ENCODE data around the gene RASAL2.

The RASAL2 gene

DNA sequence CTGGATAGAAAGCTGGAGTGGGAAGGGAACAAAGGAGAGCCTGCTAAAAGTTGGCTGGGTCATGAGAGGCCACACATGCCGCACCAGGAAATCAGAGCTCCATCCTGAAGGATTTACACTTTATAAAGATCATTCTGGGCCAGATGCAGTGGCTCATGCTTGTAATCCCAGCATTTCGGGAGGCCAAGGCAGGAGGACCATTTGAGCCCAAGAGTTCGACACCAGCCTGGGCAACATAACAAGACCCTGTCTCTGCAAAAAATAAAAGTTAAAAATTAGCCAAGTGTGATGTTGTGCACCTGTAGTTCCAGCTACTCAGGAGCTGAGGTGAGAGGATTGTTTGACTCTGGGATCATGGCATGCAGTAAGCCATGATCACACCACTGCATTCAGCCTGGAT, 28.7 kb upstream of the RASAL2 start:
- Histone ChIP-seq H3K9me2 (replicated peaks; ENCODE audit: low read depth, low read length) (no peaks in the 10 kb centered on the region), H3K9me3 (ENCODE audit: insufficient read depth, low read depth, low read length) (no peaks in the 10 kb centered on the region), H3K36me3 (ENCODE audit: insufficient read depth, low read length) (no peaks in the 10 kb centered on the region), H2AFZ (ENCODE audit: low read length) (no peak overlapping the region), H3K4me3 (ENCODE audit: low read length, poor library complexity, severe bottlenecking) (no peak overlapping the region), H3K4me2 (ENCODE audit: low read depth, low read length, poor library complexity, severe bottlenecking) (no peak overlapping the region), H3F3A (ENCODE audit: low read depth) (no peaks in the 10 kb centered on the region), H3K9ac (ENCODE audit: low read depth, low read length, poor library complexity, severe bottlenecking) (no peak overlapping the region), H4K20me1 (ENCODE audit: insufficient read depth, low read length, poor library complexity, severe bottlenecking) (no peaks in the 10 kb centered on the region), H3K79me2 (ENCODE audit: insufficient read depth, low read length) (no peaks in the 10 kb centered on the region), H3K27me3 (ENCODE audit: insufficient read depth, low read length, poor library complexity, severe bottlenecking) (no peaks in the 10 kb centered on the region), H3K4me1 (ENCODE audit: insufficient read depth, low read length, poor library complexity, severe bottlenecking) (no peaks in the 10 kb centered on the region)
- TF ChIP-seq, protein P1, sequence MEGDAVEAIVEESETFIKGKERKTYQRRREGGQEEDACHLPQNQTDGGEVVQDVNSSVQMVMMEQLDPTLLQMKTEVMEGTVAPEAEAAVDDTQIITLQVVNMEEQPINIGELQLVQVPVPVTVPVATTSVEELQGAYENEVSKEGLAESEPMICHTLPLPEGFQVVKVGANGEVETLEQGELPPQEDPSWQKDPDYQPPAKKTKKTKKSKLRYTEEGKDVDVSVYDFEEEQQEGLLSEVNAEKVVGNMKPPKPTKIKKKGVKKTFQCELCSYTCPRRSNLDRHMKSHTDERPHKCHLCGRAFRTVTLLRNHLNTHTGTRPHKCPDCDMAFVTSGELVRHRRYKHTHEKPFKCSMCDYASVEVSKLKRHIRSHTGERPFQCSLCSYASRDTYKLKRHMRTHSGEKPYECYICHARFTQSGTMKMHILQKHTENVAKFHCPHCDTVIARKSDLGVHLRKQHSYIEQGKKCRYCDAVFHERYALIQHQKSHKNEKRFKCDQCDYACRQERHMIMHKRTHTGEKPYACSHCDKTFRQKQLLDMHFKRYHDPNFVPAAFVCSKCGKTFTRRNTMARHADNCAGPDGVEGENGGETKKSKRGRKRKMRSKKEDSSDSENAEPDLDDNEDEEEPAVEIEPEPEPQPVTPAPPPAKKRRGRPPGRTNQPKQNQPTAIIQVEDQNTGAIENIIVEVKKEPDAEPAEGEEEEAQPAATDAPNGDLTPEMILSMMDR (conservative IDR thresholded peaks at IDR 0.05; ENCODE audit: low read length) = no peak
- TF ChIP-seq EZH2phosphoT487 (IDR thresholded peaks at IDR 0.05; ENCODE audit: borderline replicate concordance) = no peak

DNA sequence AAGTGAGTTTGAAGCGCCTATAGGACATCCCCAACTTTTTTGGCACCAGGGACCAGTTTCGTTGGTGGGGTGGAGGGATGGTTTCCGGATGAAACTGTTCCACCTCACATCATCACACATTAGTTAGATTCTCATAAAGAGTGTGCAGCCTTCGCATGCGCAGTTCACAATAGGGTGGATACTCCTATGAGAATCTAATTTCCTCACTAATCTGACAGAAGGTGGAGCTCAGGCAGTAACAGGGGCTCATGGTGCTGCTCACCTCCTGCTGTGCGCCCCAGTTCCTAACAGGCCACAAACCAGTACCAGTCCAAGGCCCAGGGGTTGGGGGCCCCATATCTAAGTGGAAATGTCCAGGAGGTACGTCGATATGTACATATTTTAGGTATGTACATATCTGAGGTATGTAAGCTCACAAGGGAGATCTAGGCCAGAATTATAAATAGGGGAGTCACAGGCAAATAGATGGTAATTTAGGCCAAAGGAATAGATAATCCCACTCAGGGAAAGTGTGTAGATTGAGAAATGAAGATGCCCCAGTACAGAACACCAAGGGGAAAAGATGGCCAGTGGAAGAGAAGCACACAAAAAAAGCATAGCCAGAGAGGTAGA, 27.5 kb upstream of the RASAL2 start:
- Histone ChIP-seq H2AFZ (ENCODE audit: low read length) (no peak overlapping the region), H3K27me3 (ENCODE audit: insufficient read depth, low read length, poor library complexity, severe bottlenecking) (no peaks in the 10 kb centered on the region), H3K4me3 (ENCODE audit: low read length, poor library complexity, severe bottlenecking) (no peak overlapping the region), H3K9me3 (ENCODE audit: insufficient read depth, low read depth, low read length) (no peaks in the 10 kb centered on the region), H3K36me3 (ENCODE audit: insufficient read depth, low read length) (no peaks in the 10 kb centered on the region), H3K4me1 (ENCODE audit: insufficient read depth, low read length, poor library complexity, severe bottlenecking) (no peaks in the 10 kb centered on the region), H3K9me2 (replicated peaks; ENCODE audit: low read depth, low read length) (no peaks in the 10 kb centered on the region), H3F3A (ENCODE audit: low read depth) (no peaks in the 10 kb centered on the region), H4K20me1 (ENCODE audit: insufficient read depth, low read length, poor library complexity, severe bottlenecking) (no peaks in the 10 kb centered on the region), H3K79me2 (ENCODE audit: insufficient read depth, low read length) (no peaks in the 10 kb centered on the region), H3K4me2 (ENCODE audit: low read depth, low read length, poor library complexity, severe bottlenecking) (no peak overlapping the region), H3K9ac (ENCODE audit: low read depth, low read length, poor library complexity, severe bottlenecking) (no peak overlapping the region)
- TF ChIP-seq, protein P1 (conservative IDR thresholded peaks at IDR 0.05; ENCODE audit: low read length) = no peak
- TF ChIP-seq EZH2phosphoT487 (IDR thresholded peaks at IDR 0.05; ENCODE audit: borderline replicate concordance) = no peak

DNA sequence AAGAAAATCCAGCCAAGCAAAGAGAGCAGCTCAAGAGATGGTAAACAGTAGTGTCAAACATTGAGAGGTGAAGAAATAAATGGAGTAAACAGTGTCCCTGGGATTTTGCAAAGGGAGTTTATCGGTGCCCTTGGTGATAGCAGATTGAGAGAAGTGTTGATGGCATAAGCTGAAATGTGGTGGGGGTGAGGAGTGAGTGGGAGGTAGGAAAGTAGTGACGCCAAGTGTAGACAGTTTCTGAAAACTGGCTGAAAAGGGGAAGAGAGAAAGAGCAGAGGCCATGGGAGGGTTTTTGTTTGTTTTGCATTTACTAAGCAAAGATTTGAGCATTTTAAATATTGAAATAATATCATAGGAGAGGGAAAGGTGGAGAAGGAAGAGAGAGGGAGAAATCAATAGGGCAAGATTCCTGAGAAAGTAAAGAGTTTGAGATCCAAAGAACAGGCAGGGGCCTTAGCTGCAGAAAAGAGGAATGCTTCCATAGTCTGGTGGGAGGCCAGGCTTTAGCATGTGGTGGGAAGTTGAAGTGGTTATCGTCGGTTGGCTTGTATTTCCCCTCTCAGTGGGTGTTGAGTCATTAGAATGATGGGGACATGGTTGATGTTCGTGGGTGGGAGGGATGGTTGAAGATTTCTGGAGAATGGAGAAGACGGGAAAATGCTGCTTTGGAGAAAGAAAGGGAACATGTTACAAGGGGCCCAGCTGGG, 26.8 kb upstream of the RASAL2 start:
- no peak overlapping the region for H3K4me2 ChIP-seq (ENCODE audit: low read depth, low read length, poor library complexity, severe bottlenecking)
- no peak overlapping the region for H2AFZ ChIP-seq (ENCODE audit: low read length)

More for the DNA sequence above, 26.8 kb upstream of the RASAL2 start:
- Histone ChIP-seq H3F3A (ENCODE audit: low read depth) (no peaks in the 10 kb centered on the region), H3K79me2 (ENCODE audit: insufficient read depth, low read length) (no peaks in the 10 kb centered on the region), H3K27me3 (ENCODE audit: insufficient read depth, low read length, poor library complexity, severe bottlenecking) (no peaks in the 10 kb centered on the region), H3K36me3 (ENCODE audit: insufficient read depth, low read length) (no peaks in the 10 kb centered on the region), H3K9me3 (ENCODE audit: insufficient read depth, low read depth, low read length) (no peaks in the 10 kb centered on the region), H3K9me2 (replicated peaks; ENCODE audit: low read depth, low read length) (no peaks in the 10 kb centered on the region), H3K9ac (ENCODE audit: low read depth, low read length, poor library complexity, severe bottlenecking) (no peak overlapping the region), H3K4me3 (ENCODE audit: low read length, poor library complexity, severe bottlenecking) (no peak overlapping the region), H3K4me1 (ENCODE audit: insufficient read depth, low read length, poor library complexity, severe bottlenecking) (no peaks in the 10 kb centered on the region), H4K20me1 (ENCODE audit: insufficient read depth, low read length, poor library complexity, severe bottlenecking) (no peaks in the 10 kb centered on the region)
- TF ChIP-seq, protein P1 (conservative IDR thresholded peaks at IDR 0.05; ENCODE audit: low read length) = no peak
- TF ChIP-seq EZH2phosphoT487 (IDR thresholded peaks at IDR 0.05; ENCODE audit: borderline replicate concordance) = no peak

Data from Loucy (cell line).